ENCODE results near the gene KCNAB1.
"Not testable (repeated sequence)": the region's sequence is repeated elsewhere in the genome, so short reads cannot be mapped to it uniquely, and the experiment has no call there.

Gene KCNAB1

GRCh38 chr3:156216852-156217251 lies 96.5 kb downstream of the KCNAB1 start:
- no peak overlapping the region for H3K4me3 ChIP-seq (ENCODE audit: low read length)
- TF ChIP-seq CTCF (IDR thresholded peaks at IDR 0.05; ENCODE audit: insufficient read depth, low read depth, low read length, missing control alignments): no peak
- DNase-seq (ENCODE audit: low read depth): no peak

GRCh38 chr3:156217674-156218352 lies 97.4 kb downstream of the KCNAB1 start:
- DNase-seq (ENCODE audit: low read depth): peak; percentile 75
- H3K4me3 ChIP-seq (ENCODE audit: low read length): no peak overlapping the region
- TF ChIP-seq CTCF (IDR thresholded peaks at IDR 0.05; ENCODE audit: insufficient read depth, low read depth, low read length, missing control alignments): no peak

DNA sequence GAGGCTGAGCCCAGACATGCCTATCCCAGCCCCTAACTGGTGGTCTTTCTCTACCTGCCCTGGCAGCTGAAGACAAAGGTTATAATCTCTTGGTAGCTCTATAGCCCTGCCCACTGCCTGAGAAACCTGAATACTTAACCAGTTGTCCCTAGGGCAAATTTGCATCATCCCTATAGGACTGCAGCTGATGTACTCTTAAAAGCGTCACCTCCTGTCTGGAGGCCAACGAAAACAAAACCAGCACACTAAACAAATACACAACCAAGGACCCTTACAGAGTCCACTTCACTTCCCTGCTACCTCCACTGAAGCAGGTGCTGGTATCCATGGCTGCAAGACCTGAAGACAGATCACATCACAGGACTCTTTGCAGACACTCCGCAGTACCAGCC lies 98.0 kb downstream of the KCNAB1 start:
- TF ChIP-seq CTCF (IDR thresholded peaks at IDR 0.05; ENCODE audit: insufficient read depth, low read depth, low read length, missing control alignments): no peak
- H3K4me3 ChIP-seq (ENCODE audit: low read length): no peak overlapping the region
- DNase-seq (ENCODE audit: low read depth): peak; percentile 89

DNA sequence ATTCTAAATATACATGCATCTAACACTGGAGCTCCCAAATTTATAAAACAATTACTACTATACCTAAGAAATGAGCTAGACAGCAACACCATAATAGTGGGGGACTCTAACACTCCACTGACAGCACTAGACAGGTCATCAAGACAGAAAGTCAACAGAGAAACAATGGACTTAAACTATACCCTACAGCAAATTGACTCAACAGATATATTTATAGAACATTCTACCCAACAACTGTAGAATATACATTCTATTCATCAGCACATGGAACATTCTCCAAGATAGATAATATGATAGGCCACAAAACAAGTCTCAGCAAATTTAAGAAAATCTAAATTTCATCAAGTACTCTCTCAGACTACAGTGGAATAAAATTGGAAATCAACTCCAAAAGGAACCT lies 102.0 kb downstream of the KCNAB1 start:
- DNase-seq (ENCODE audit: low read depth): peak; percentile 43
- H3K4me3 ChIP-seq (ENCODE audit: low read length): not testable (repeated sequence)

- H3K4me3 ChIP-seq (ENCODE audit: low read length); DNase-seq (ENCODE audit: low read depth): not testable (repeated sequence)
Observed at GRCh38 chr3:156224046-156224445, 103.7 kb downstream of the KCNAB1 start.

GRCh38 chr3:156226676-156227420 lies 106.5 kb downstream of the KCNAB1 start:
- TF ChIP-seq CTCF (IDR thresholded peaks at IDR 0.05; ENCODE audit: insufficient read depth, low read depth, low read length, missing control alignments): no peak
- no peak for DNase-seq (ENCODE audit: low read depth)
- H3K4me3 ChIP-seq (ENCODE audit: low read length): no peak overlapping the region

GRCh38 chr3:156227704-156228103 lies 107.3 kb downstream of the KCNAB1 start:
- H3K4me3 ChIP-seq (ENCODE audit: low read length): no peak overlapping the region
- TF ChIP-seq CTCF (IDR thresholded peaks at IDR 0.05; ENCODE audit: insufficient read depth, low read depth, low read length, missing control alignments): no peak
- no peak for DNase-seq (ENCODE audit: low read depth)
